ENCODE measurements around the gene NINJ2.
"Not testable (repeated sequence)": the region's sequence is repeated elsewhere in the genome, so short reads cannot be mapped to it uniquely, and the experiment has no call there.

The NINJ2 gene

DNA sequence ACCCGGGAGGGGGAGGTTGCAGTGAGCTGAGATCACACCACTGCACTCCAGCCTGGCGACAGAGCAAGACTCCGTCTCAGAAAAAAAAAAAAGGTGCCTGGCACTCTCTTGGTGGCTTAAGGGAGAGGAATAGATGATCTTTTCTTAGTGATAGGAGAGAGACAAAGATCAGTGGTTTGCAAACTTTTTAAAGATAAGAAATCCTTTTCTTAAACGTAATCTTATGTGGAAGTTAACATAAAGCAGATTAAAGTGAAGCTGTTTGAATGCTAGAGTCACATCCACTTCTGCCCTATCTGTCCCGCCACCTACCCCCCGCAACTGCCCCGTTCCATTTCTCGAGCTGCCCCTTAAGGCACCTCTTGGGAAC lies 6.3 kb upstream of the NINJ2 start:
- DNase-seq = no peak

DNA sequence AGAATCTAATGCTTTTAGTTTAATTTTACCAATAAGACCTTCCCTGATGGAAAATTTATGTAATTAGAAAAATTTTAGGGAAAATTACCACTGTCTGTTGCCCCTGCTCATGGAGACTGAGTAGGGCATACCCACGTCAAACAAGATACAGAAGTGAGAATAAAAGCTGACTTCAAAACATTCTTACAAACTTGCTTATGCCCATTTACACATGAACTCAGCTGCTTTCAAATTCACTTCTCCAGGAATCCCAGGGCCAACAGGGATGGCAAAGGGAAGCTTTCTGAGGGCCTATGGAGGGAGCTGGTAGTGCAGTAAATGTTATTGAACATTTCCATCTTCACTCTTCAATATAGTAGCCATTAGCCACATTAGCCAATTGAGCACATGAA lies 4.8 kb upstream of the NINJ2 start:
- DNase-seq = no peak

DNA sequence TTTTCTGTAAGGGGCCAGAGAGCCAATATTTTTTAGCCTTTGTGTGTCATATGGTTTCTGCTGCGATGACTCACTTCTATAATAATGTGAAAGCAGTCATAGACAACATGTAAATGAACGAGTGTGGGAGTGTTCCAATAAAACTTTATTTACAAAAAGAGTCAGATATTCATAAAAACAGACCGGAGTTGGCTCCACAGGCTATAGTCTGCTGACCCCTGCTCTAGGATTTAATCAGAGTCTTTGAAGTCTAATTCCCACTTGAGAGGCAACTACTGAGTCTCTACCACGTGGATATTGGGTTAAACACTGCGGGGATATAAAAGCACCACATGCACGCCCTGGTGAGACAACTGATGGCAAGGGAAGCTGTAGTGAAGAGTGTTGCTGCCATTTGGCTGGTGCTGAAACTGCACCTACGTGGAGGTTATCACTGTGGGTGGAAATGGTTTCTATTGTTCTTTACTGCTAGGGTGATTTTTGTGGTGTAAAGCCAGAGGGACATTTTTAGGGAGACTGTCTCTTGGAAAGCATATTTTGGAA lies 3.6 kb upstream of the NINJ2 start:
- DNase-seq = no peak

DNA sequence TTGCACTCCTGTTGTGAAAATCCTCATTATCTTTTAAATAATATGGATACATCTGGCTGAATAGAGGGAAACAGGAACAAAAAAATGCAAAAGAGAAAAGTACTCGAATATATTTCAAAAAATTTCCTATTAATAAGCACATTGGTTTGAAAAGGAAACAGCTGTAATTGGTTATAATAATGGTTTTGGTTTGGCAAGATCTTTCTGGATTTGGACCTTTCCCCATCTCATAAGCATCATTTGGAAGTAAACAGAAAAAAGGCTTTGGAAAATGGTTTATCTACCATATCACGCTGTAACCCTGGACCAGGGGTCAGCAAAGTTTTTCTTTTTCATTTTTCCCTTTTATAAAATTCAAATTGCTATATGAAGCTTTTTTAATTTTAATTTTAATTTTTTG lies 2.8 kb upstream of the NINJ2 start:
- no peak for DNase-seq

DNA sequence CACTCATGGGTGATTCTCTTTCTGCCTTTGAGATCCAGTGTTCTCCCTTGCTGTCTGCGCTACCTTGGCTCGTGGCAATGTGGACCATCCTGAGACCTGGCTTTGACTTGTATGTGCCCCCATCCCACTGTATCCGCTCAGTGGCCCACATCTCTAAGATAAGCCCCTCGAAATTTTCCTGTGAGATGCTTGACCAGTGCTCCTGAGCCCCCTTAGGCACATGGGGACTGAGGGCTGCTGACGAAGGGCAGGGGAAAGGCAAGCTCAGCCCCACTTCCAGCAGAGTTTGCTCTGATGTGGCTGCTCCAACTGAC lies 1.5 kb upstream of the NINJ2 start:
- DNase-seq = no peak

DNA sequence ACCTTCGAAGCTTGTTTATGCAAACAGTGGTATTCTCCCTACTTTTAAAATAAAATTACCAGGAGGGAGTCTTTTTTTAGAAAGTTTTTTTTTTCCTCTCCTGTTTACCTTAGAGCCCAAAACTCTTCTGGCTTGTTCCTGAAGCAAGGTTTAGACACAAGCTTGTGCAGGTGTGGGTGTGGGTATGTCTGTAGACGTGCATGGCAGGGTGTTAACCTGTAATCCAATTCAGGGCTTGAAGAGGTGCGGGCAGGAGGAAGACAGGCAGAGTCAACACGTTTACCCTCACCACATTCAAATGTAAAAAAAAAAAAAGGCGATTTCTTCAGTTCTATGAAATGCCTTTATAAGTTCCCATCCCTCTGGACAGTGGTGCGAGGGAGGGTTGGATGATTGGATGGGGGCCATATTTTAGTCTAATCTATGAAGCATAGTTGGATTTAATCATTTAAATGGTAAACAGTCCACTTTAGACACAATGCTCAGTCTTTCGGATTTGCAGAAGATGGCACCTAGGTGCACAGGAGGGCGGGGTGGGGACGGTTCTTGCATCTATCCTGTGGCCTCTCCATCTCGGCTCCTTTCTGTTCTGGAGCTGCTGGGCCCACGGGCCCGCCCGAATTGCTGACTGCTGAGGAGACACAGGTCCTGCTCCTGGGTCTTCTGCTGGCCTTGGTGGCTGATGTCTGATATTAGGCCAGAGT lies 982 bp upstream of the NINJ2 start:
- DNase-seq = no peak

DNA sequence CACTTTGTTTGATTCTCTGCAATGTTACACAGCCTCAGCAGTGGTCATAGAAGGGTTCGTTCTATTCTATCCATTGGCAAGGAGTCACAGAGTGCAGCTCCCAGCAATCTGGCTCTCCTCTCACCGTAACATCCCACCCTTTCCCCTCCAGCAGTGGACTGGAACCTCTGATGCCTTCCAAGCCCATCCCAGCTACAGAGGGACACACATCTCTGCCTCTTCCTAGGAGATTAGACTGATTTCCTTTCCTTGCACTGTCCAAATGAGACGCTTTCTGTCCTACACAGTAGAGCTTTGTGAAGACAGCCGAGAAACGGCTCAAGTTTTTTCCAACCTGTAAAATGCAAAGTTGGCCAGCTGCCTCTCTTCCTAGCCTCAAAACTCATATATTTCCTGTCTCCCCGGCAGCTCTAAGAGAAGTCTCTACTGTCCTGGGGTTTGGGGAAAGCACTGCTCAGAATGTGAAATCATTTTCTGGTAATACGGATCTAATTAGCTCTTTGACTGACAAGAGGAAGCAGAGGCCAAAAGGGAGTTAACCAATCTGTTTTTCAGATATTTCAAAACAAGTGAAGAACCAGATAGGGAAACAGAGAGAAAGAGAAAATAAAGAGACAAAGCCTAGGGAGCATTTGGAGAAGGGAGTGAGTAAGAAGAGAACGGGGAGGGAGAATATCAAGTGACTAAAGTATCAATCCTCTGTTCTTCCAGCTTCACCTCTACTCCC lies 516 bp downstream of the NINJ2 start:
- peak; percentile 79 for DNase-seq

DNA sequence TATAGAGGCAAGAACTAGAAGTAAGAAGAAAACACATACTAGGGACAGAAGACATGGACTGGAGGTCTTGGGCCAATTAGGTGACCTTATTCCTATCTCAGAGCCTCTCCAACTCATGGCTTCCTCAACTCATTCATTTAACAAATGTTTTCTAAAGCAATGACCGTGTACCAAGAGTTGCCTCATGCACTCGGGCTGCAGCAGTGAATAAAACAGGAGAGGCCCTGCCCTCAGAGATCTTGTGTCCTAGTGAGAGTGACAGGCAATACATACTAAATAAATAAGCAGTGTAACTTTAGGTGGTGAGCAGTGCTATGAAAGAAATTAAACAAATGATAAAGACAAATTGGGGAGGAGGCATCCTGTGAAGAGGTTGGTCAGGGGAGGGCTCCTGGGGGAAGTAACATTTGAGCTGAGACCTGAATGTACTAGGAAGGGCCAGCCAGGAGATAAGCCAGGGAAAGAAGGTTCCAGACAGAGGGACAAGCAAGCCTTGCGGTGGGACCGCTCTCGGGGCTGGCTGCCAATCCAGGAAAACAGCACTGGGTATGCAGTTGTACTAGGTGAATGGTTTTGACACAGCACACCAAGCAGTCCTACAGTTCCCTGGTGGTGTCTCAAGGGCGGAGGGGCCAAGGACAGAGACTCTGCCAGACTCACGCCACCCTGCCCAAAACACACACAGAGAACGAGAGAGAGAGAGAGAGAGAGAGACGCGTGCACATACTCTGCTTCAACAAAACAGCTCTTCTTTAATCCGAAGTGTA lies 1.3 kb downstream of the NINJ2 start:
- DNase-seq = no peak

DNA sequence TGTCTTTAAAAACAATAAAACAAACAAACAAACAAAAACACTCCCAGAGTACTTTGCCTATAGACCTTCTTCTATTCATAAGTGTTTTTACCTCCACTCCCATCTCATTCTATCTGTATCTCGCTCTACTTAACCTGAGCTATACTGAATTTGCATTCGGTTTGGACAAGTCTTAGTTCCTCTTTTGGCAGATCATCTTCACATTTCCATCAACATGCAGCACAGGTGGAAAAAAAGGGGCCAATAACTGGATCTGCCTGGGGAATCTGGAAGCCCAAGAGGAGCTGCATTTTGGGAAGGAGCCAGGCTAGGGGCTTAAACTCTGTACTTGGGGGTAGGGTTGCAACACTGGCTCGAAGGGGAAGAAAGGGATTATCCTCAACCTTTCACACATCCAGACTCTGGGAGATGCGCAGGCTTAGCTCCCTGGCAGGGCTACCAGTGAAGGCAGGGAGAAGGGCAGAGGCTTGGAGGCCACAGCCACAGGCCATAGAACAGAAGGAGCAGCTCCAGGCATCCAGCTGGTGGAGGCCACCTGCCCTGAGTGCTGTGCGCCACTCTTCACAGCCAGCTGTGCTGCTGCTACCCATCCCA lies 4.1 kb downstream of the NINJ2 start:
- DNase-seq = no peak

DNA sequence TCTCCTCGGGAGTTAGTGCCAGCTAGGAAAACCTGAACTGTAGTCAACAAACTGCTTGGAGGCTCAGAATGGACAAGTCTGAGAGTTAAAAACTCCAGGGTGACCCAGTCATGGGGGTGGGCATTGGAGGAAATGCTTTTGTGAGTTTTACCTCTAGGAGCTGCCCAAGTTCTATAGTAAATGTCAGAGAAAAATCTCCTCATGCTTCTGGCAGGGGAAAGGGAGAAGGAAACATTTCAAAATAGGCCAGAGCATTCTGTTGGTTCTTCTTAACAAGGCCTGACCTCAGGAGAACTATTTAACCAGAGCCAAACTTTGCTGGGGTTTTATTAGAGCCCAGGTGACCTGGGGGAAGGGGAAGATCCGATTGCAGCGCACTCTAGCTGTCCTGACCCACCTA lies 12.3 kb downstream of the NINJ2 start:
- DNase-seq = peak; percentile 41

DNA sequence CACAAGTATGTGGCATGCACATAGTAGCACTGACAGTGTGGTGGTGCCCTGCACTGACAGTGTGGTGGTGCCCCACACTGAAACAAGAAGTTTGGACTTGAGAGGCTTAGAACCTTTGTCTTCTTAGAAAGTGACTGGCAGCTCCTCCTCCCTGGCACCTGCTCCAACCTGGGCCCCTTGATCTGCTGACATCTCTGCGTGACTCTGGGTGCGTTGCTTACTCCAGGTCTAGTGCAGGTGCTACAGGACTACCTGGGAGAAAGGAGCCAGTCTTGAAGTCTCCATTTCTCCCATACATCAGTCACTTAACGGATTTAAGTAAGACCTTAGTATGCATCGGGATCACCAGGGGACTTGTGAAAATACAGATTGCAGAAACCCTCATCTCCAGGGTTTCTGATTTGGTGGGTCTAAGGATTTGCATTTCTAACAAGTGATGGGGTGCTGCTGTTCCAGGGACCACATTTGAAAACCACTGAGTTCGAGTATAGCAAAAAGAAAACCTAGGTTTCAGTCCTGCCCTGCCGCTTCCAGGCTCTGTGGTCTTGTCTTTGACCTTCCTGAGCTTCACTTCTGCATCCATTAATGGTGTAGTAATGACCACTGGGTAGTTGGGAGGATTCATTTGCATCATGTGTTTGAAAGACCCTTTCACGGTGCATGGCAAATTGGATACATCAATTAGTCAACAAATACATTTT lies 15.7 kb downstream of the NINJ2 start:
- DNase-seq = no peak

DNA sequence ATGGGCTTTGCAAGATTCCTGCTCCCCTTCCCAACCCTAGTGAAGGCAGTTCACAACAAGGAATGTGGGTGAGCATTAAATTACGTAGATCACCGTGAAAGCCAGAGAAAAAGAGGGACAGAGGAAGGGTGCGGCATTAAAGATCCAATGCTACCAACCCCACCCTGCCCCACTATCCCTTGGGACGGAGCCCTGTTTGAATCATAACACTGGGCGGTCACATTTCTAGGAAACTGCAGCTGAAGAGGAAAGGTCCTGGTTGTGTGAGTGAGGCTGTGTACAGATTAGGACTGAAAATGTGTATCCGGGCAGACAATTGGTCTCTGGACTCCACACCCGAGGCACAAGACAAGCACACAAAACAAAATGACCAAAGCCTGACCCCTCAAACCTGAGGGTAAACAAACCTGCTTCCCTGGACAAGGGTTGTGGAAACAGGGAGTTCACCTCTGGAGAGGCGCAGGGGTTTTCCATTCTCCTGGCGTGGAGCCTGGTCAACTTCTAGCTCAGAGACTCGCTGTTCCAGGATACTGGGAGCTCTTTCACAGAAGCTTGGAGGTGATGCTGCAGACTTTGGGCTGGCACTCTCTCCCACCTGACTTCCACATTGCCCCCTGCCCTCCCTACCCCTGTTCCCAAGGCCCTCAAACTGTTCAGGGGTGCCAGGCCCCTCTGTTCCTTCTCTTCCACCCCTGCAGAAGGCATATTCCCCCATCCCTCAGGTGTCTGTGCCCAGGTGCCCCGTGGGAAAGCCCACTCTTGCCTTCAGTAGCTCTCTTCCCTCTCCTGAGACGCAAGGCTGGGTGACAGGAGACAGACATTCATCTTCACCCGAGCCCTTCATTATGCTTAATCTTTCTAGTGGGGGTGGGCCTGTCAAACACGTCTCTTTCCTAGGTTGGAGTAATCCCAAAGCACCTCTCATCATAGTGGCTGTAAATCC lies 16.5 kb downstream of the NINJ2 start:
- no peak for DNase-seq

DNA sequence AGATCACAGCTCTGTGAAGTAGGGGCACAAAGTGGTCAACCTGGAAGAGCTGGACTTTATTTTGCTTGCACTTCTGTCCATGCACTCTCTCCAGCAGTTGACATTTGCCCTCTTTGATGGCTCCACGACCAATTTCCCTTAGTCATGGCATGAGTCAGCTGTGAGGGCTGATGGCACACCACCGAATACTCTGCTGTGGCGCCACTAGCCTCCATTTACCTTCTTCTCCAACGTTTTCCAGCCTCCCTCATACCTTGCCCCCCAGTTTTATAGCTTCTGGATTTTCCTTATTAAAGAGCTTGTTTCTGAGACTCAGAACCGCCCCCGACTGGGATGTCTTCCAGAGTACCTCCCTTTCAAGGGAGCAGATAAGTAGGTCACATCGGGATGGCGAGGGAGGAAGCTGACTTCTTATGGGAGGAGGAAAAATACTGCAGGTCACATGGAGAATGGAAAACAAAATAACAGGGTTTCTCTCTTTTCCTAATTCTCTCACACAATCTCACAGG lies 17.6 kb downstream of the NINJ2 start:
- DNase-seq = no peak

DNA sequence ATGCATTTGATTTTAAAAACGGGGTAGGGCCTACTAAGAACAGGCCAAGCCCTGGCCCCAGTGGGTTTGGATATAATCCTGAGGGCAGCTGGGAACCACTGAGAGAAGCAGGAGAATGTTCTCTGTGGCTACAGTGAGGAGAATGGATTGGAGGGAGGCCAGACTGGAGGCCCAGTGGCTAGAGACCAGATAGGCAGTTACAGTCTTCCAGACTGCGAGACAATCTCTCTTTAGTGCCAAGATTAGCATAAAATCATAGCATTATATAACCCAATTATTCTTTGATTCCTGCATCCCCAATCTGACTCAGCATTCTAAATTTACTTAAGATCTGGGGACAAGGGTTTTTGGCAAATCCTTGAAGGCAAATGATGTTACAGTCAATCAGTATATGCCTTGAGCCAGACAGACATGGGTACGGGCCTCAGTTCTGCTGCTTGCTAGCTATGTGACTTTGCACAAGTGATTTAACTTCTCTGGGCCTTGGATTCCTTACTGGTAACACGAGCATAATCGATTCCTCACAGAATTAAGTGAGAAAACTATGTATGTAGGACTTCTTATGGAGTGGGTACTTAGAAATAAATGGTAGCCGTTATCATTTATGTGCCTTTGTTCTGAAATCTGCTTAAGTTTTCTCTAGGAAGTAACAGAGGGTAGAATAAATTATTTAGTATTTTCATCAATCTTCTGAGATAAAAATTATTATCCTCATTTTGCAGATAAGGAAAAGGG lies 18.3 kb downstream of the NINJ2 start:
- DNase-seq = no peak

DNA sequence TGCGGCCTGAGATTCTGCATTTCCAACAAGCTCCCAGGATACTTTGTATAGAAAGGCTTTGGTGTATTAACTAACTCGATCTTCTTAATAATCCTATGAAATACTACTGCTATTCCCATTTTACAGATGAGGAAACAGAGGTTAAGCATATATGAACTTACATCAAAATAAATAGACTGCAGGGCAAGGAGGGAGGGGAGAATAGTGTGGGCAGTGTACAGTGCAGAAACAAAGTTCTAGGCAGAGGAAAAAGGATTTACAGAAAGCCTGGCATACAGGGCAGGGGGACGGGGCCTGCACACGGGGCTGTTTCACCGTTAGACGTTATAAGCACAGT lies 19.0 kb downstream of the NINJ2 start:
- DNase-seq = no peak

DNA sequence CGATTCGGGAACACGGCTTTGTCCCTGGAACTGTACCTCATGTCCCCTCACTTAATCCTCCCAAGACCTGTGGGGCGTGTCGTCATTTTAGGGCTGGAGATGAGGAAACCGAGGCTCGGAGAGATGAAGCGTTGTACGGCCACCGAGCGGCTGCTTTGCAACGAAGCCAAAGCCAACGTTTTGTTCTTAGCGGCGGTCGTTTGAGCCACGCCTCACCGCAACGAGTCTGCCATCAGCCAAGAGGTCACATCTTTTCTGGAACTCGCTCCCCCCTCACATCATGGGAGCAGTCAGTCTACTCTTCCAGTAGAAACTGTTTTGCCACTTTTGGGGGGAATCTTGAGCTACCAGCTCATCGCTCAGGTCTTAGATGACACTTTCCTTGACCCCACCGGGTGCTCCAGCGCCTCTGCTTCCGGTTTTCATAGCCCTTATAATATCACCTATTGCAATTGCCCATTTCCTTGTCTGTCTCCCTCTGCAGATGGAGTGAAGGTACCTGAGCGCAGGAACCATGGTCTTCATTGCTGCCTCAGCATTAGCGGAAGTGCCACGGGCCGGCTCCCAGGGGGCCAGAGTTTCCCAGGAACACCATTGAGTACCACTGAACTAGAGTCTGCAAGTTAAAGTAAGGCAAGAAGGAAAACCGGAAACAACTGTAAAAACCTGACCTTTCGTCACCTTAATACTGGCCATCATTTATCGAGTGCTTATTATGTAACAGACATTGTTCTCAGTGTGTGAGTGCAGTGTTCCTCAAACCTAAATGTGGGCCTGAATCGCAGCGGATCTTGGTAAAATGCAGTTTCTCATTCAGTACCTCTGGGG lies 19.6 kb downstream of the NINJ2 start:
- DNase-seq = peak; percentile 61

DNA sequence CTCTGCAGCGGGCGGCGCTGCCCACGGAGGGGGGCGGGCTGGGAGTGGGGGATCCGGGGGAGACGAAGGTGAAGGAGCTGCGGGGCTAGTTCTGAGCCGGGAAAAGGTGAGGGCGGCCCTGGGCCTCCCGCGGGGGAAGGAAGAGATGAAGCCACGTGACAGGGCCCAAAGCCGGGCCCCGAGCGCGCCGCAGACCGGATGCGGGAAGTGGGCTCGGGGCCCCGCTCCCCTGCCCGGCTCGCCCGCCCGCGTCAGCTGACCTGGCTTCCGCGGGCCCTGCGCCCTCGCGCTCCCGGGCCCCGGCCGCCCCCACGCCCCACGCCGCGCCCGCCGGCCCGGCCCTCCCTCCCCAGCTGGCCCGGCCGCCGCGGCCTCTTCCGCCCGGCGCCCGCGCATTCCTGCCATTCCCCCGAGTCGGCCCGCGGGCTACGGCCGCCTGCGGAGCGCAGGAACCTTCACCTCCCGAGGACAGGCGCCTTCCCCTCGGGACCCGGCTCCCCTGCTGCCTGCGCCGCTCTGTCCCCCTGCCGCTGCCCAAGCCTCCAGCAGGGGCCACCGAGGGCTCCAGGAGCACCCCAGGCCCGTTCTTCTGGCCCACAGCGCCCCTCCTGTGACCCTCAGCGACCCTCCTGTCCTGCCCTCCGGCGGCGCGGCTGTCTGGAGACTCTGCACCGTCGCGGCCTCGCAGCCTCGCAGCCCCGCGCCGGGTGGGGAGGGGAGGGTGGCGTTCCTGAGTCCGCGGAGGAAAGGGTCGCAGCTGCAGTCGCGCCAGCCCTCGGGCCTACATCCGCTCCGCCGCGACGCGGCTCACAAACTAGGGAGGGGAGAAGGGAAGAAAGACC lies 20.4 kb downstream of the NINJ2 start:
- peak; percentile 78 for DNase-seq

DNA sequence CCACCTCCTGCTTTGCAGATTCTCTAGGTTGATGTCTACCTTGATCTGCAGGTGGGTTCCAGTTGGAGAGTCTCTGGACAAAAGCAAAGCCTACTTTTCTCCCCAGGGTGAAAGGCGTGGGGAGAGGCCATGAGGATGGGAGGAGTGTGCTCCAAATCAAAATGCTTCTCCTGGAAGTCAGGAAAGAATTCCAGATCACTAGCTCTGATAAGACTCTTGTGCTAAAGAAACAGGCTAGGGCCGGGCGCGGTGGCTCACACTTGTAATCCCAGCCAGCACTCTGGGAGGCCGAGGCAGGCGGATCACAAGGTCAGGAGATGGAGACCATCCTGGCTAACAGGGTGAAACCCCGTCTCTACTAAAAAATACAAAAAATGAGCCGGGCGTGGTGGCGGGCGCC lies 21.9 kb downstream of the NINJ2 start:
- DNase-seq = not testable (repeated sequence)

DNA sequence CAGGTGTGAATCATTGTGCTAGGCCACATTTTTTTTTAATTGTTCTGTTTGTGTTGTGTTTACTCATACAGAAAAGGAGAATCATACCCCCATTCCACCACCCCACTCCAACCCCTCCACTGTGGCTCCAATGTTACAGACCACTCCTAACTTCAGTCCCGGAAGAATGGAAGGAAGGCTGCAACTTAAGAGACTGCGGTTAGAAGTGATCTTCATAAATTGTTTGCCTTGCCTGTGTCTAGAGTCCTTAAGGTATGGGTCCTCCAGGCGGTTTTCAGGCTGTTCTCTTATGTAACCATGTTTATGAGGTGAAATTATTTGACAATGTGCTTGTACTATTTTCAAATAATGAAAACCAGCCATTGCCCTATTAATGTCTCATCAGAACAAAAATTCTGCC lies 22.5 kb downstream of the NINJ2 start:
- no peak for DNase-seq
